Tibial artery (tissue), 4 donors: Measurements from ENCODE around the gene EDRF1.

ENCODE experiments used
- DNase-seq, 2 donors: peaks; one replicate each; pipeline ENCODE4 v3.0.0-alpha.2; 2019
- H3K27ac ChIP-seq, 2 donors: fragments of 200-600 bp; sonication (generic) in 1 of 2; 1 replicate in 1 of 2; 2 replicates in 1 of 2; pipeline ENCODE4 v1.5.1; 2018 to 2019; ENCODE audit warnings: mild to moderate bottlenecking in 1 of 2
- H3K27me3 ChIP-seq, 2 donors: fragments of 200-600 bp; sonication (generic) in 1 of 2; one replicate each; pipeline versions ENCODE4 v1.5.1 to v1.6.0; 2016 to 2019
- H3K36me3 ChIP-seq, 3 donors: fragments of 200-600 bp; sonication (generic) in 2 of 3; one replicate each; pipeline ENCODE4 v1.5.1; 2016 to 2019; ENCODE audit warnings: mild to moderate bottlenecking in 2 of 3
- H3K4me1 ChIP-seq, 4 donors: fragments of 200-600 bp; sonication (generic) in 2 of 4; 1 replicate in 3 of 4; 2 replicates in 1 of 4; pipeline ENCODE4 v1.5.1; 2016 to 2019
- H3K4me3 ChIP-seq, 2 donors: fragments of 200-600 bp; sonication (generic) in 1 of 2; 1 replicate in 1 of 2; 2 replicates in 1 of 2; pipeline ENCODE4 v1.5.1; 2018 to 2019; ENCODE audit warnings: mild to moderate bottlenecking in 2 of 2
- H3K9me3 ChIP-seq, 3 donors: fragments of 200-600 bp; sonication (generic) in 1 of 3; one replicate each; pipeline ENCODE4 v1.5.1; 2016 to 2019
- CTCF ChIP-seq, 2 experiments: fragments of 200-600 bp in 1 of 2; fragments of 450-650 bp in 1 of 2; IDR thresholded peaks; one replicate each; pipeline ENCODE4 v1.5.1; 2017 to 2019; ENCODE audit warnings: antibody characterized with exemption in 2 of 2, mild to moderate bottlenecking in 1 of 2, moderate library complexity in 1 of 2
- intact Hi-C: fragments of 100-400 bp; cut with DNase I; formaldehyde crosslinking; loops from one replicate; pipeline ENCODE4 v1.15.0; 2023; ENCODE audit warnings: low total_unique reads

The EDRF1 gene

GRCh38 chr10:125742465-125742864, 23.0 kb downstream of the EDRF1 start:
- TF ChIP-seq CTCF (IDR thresholded peaks at IDR 0.05) = no peak
- intact Hi-C loops = no loop called here
- H3K27ac ChIP-seq = no peak overlapping the region
- H3K9me3 ChIP-seq = no peaks in the 10 kb centered on the region
- no peak overlapping the region for H3K4me3 ChIP-seq
- no peak for DNase-seq
- no peaks in the 10 kb centered on the region for H3K4me1 ChIP-seq
- H3K36me3 ChIP-seq = peaks cover 92 to 99% (median 92%) of the 10 kb centered on the region in 3 donors
- no peaks in the 10 kb centered on the region for H3K27me3 ChIP-seq

GRCh38 chr10:125744909-125745308, 25.4 kb downstream of the EDRF1 start:
- peaks cover 91 to 100% (median 92%) of the 10 kb centered on the region in 3 donors for H3K36me3 ChIP-seq
- H3K4me1 ChIP-seq = no peaks in the 10 kb centered on the region
- no peak for DNase-seq
- H3K9me3 ChIP-seq = no peaks in the 10 kb centered on the region
- intact Hi-C loops = no loop called here
- H3K27me3 ChIP-seq = no peaks in the 10 kb centered on the region
- no peak overlapping the region for H3K4me3 ChIP-seq
- no peak for TF ChIP-seq CTCF (IDR thresholded peaks at IDR 0.05)
- H3K27ac ChIP-seq = no peak overlapping the region

GRCh38 chr10:125747417-125747816, 27.9 kb downstream of the EDRF1 start:
- intact Hi-C loops = no loop called here
- no peak for DNase-seq
- Histone ChIP-seq H3K4me1 (no peaks in the 10 kb centered on the region), H3K4me3 (no peak overlapping the region), H3K27me3 (no peaks in the 10 kb centered on the region), H3K27ac (no peak overlapping the region), H3K9me3 (no peaks in the 10 kb centered on the region), H3K36me3 (peaks cover 83 to 99% (median 92%) of the 10 kb centered on the region in 3 donors)
- TF ChIP-seq CTCF (IDR thresholded peaks at IDR 0.05) = no peak

- TF ChIP-seq CTCF (IDR thresholded peaks at IDR 0.05) = no peak
- Histone ChIP-seq H3K27me3 (no peaks in the 10 kb centered on the region), H3K4me1 (no peaks in the 10 kb centered on the region), H3K9me3 (no peaks in the 10 kb centered on the region), H3K36me3 (peaks cover 81 to 95% (median 81%) of the 10 kb centered on the region in 3 donors), H3K4me3 (no peak overlapping the region), H3K27ac (no peak overlapping the region)
- intact Hi-C loops = no loop called here
- DNase-seq = no peak
Observed at GRCh38 chr10:125756196-125756595, 36.7 kb downstream of the EDRF1 start.

GRCh38 chr10:125756853-125757487, 37.5 kb downstream of the EDRF1 start:
- peaks cover 73 to 96% (median 79%) of the 10 kb centered on the region in 3 donors for H3K36me3 ChIP-seq
- no peak overlapping the region for H3K4me3 ChIP-seq
- intact Hi-C loops = no loop called here

More at GRCh38 chr10:125756853-125757487, 37.5 kb downstream of the EDRF1 start:
- H3K9me3 ChIP-seq = no peaks in the 10 kb centered on the region
- no peaks in the 10 kb centered on the region for H3K4me1 ChIP-seq
- DNase-seq = no peak
- no peaks in the 10 kb centered on the region for H3K27me3 ChIP-seq
- TF ChIP-seq CTCF (IDR thresholded peaks at IDR 0.05) = no peak
- H3K27ac ChIP-seq = no peak overlapping the region
